ENCODE data around the gene MON1B.

GRCh38 chr16:77197747-77198146 lies 6.8 kb downstream of the MON1B start:
- TF ChIP-seq ZNF138 (CRISPR knock-in tag; IDR thresholded peaks at IDR 0.05; ENCODE audit: low read depth) (no peak), TCF7L2 (IDR thresholded peaks at IDR 0.05; ENCODE audit: low read depth, low read length) (no peak), CSRNP1 (CRISPR knock-in tag; IDR thresholded peaks at IDR 0.05) (no peak), MLX (CRISPR knock-in tag; IDR thresholded peaks at IDR 0.05) (no peak), CHD2 (IDR thresholded peaks at IDR 0.05; ENCODE audit: low read depth, low read length) (no peak), TFE3 (CRISPR knock-in tag; IDR thresholded peaks at IDR 0.05) (no peak)
